H9 (cell line): ENCODE measurements around the gene EDEM1. TPM values are rescaled to one million over a fixed set of nuclear protein-coding genes. Genes with fewer than 3 reads are reported as not detected.

Source experiments
- DNase-seq: peaks from one replicate; pipeline ENCODE4 v3.0.0-alpha.2; 2017
- H2AFZ ChIP-seq: one replicate; pipeline ENCODE4 v1.6.1; 2013; ENCODE audit warnings: mild to moderate bottlenecking, low read length, control low read depth, moderate library complexity
- H2AK5ac ChIP-seq: 2 replicates; pipeline ENCODE4 v1.6.1; 2013; ENCODE audit warnings: low read length, control low read depth, mixed read lengths; ENCODE audit not compliant: insufficient read length
- H2BK120ac ChIP-seq: one replicate; pipeline ENCODE4 v1.6.1; 2013; ENCODE audit warnings: low read depth, mild to moderate bottlenecking, low read length, control low read depth, inconsistent platforms; ENCODE audit not compliant: poor library complexity, severe bottlenecking
- H2BK12ac ChIP-seq: 2 replicates; pipeline ENCODE4 v1.6.1; 2013; ENCODE audit warnings: low read length, control low read depth, mixed read lengths, low read depth; ENCODE audit not compliant: insufficient read length
- H2BK15ac ChIP-seq: 2 replicates; pipeline ENCODE4 v1.6.1; 2013; ENCODE audit warnings: low read depth, low read length, control low read depth
- H2BK20ac ChIP-seq: one replicate; pipeline ENCODE4 v1.6.1; 2013; ENCODE audit warnings: low read depth, mild to moderate bottlenecking, low read length, control low read depth, inconsistent platforms; ENCODE audit not compliant: poor library complexity, severe bottlenecking
- H2BK5ac ChIP-seq: 2 replicates; pipeline ENCODE4 v1.6.1; 2013; ENCODE audit warnings: low read length, control low read depth, mixed read lengths; ENCODE audit not compliant: insufficient read length
- H3K14ac ChIP-seq: 2 replicates; pipeline ENCODE4 v1.6.1; 2013; ENCODE audit warnings: low read length, control low read depth; ENCODE audit not compliant: insufficient read depth
- H3K18ac ChIP-seq: 2 replicates; pipeline ENCODE4 v1.6.1; 2013; ENCODE audit warnings: low read depth, mild to moderate bottlenecking, mixed read lengths, low read length, control low read depth; ENCODE audit not compliant: insufficient read length
- H3K23ac ChIP-seq: 2 replicates; pipeline ENCODE4 v1.6.1; 2013; ENCODE audit warnings: low read length, control low read depth, mixed read lengths, low read depth; ENCODE audit not compliant: insufficient read length
- H3K23me2 ChIP-seq: 2 replicates; pipeline ENCODE4 v1.6.1; 2013; ENCODE audit warnings: low read depth, mild to moderate bottlenecking, mixed read lengths, low read length, control low read depth; ENCODE audit not compliant: insufficient read length, poor library complexity, severe bottlenecking
- H3K27ac ChIP-seq: 2 replicates; pipeline ENCODE4 v1.5.1; 2013; ENCODE audit warnings: low read length, control low read depth, mixed read lengths, low read depth; ENCODE audit not compliant: insufficient read length
- H3K27me3 ChIP-seq: 2 replicates; pipeline ENCODE4 v1.6.1; 2013; ENCODE audit warnings: low read length, control low read depth, inconsistent platforms; ENCODE audit not compliant: insufficient read depth
- H3K4ac ChIP-seq: 2 replicates; pipeline ENCODE4 v1.6.1; 2013; ENCODE audit warnings: low read depth, mild to moderate bottlenecking, control low read depth, inconsistent platforms, low read length, moderate library complexity
- H3K4me1 ChIP-seq: 2 replicates; pipeline ENCODE4 v1.6.1; 2013; ENCODE audit warnings: low read length, control low read depth, inconsistent platforms; ENCODE audit not compliant: insufficient read depth
- H3K4me2 ChIP-seq: 2 replicates; pipeline ENCODE4 v1.6.1; 2013; ENCODE audit warnings: low read length, control low read depth, mixed read lengths; ENCODE audit not compliant: insufficient read length, insufficient read depth
- H3K56ac ChIP-seq: 2 replicates; pipeline ENCODE4 v1.6.1; 2013; ENCODE audit warnings: low read depth, mild to moderate bottlenecking, mixed read lengths, low read length, control low read depth; ENCODE audit not compliant: insufficient read length
- H3K79me1 ChIP-seq: 2 replicates; pipeline ENCODE4 v1.6.1; 2013; ENCODE audit warnings: low read depth, mild to moderate bottlenecking, moderate library complexity, low read length, control low read depth, inconsistent platforms; ENCODE audit not compliant: insufficient read depth, poor library complexity, severe bottlenecking
- H3K79me2 ChIP-seq: 2 replicates; pipeline ENCODE4 v1.6.1; 2013; ENCODE audit warnings: low read length, control low read depth, inconsistent platforms; ENCODE audit not compliant: insufficient read depth
- H3K9ac ChIP-seq: 2 replicates; pipeline ENCODE4 v1.6.1; 2013; ENCODE audit warnings: low read length, control low read depth, mixed read lengths; ENCODE audit not compliant: insufficient read length; ENCODE audit errors: extremely low read depth
- H3K9me3 ChIP-seq: one replicate; pipeline ENCODE4 v1.6.1; 2013; ENCODE audit warnings: low read depth, low read length, inconsistent platforms; ENCODE audit not compliant: control insufficient read depth
- H3T11ph ChIP-seq: one replicate; pipeline ENCODE4 v1.6.1; 2013; ENCODE audit warnings: mild to moderate bottlenecking, low read length, control low read depth, inconsistent platforms
- H4K20me1 ChIP-seq: one replicate; pipeline ENCODE4 v1.6.1; 2013; ENCODE audit not compliant: control insufficient read depth, insufficient read length, insufficient read depth
- H4K5ac ChIP-seq: 2 replicates; pipeline ENCODE4 v1.6.1; 2013; ENCODE audit warnings: low read depth, mild to moderate bottlenecking, mixed read lengths, low read length, control low read depth; ENCODE audit not compliant: insufficient read length
- H4K8ac ChIP-seq: replicated peaks from 2 replicates; pipeline ENCODE4 v1.6.1; 2013; ENCODE audit warnings: low read length, control low read depth, mixed read lengths, low read depth; ENCODE audit not compliant: insufficient read length
- H4K91ac ChIP-seq: 2 replicates; pipeline ENCODE4 v1.6.1; 2013; ENCODE audit warnings: low read depth, mild to moderate bottlenecking, moderate library complexity, mixed read lengths, low read length, control low read depth; ENCODE audit not compliant: insufficient read length
- H3K27ac Mint-ChIP-seq, 3 experiments: 2 replicates in 2 of 3; 3 replicates in 1 of 3; pipeline ENCODE4 v1.8.0; 2020 to 2021; ENCODE audit warnings: mixed read lengths in 3 of 3, mild to moderate bottlenecking in 1 of 3, moderate library complexity in 1 of 3
- H3K27me3 Mint-ChIP-seq: 2 replicates; pipeline ENCODE4 v1.8.0; 2021; ENCODE audit warnings: low read depth, mild to moderate bottlenecking, moderate library complexity, mixed read lengths
- H3K36me3 Mint-ChIP-seq, 3 experiments: 2 replicates in 2 of 3; 3 replicates in 1 of 3; pipeline ENCODE4 v1.8.0; 2020 to 2021; ENCODE audit warnings: low read depth in 3 of 3, mixed read lengths in 3 of 3; ENCODE audit not compliant: insufficient read depth in 1 of 3
- H3K4me1 Mint-ChIP-seq, 2 experiments: 2 replicates each; pipeline ENCODE4 v1.8.0; 2020; ENCODE audit warnings: mixed read lengths in 2 of 2
- H3K4me3 Mint-ChIP-seq, 2 experiments: 2 replicates in 1 of 2; 3 replicates in 1 of 2; pipeline ENCODE4 v1.8.0; 2020 to 2021; ENCODE audit warnings: mild to moderate bottlenecking in 2 of 2, mixed read lengths in 2 of 2, moderate library complexity in 1 of 2
- H3K9me3 Mint-ChIP-seq, 2 experiments: 2 replicates in 1 of 2; 3 replicates in 1 of 2; pipeline ENCODE4 v1.8.0; 2020; ENCODE audit warnings: mild to moderate bottlenecking in 2 of 2, mixed read lengths in 2 of 2, moderate library complexity in 1 of 2
- CTCF ChIP-seq: fragments of 200-600 bp; sonication (generic); conservative IDR thresholded peaks from 3 replicates; pipeline ENCODE4 v1.8.0; 2021; ENCODE audit warnings: antibody characterized with exemption, mild to moderate bottlenecking
- WGBS: extraction: QIAGEN DNeasy Blood & Tissue Kit; methylation state at CpG from one replicate; pipeline ENCODE4 v1.1.7; 2013; ENCODE audit warnings: missing lambda C conversion rate, low lambda C conversion rate, mixed read lengths; ENCODE audit not compliant: insufficient read length; ENCODE audit errors: extremely low coverage; 5-methylcytosine and 5-hydroxymethylcytosine counted together
- total RNA-seq: library from RNA; stranded (reverse); gene quantifications from 2 replicates; pipeline ENCODE4 v1.2.1, GENCODE V29; 2021

Gene EDEM1
- total RNA-seq, 1 experiment from 2014 or later, result 11.7 TPM

GRCh38 chr3:5138214-5138981, 49.1 kb upstream of the EDEM1 start:
- Histone ChIP-seq H3K4ac (no peak overlapping the region), H3K27ac (no peak overlapping the region)
- H3K27ac Mint-ChIP-seq, result peak overlapping the region in 1 of 3 experiments; percentile 58; a peak in 2 of 7 replicates

More at GRCh38 chr3:5138214-5138981, 49.1 kb upstream of the EDEM1 start:
- no peak overlapping the region for H3K14ac ChIP-seq
- Mint-ChIP-seq H3K36me3 (peaks cover 15 to 27% (median 17%) of the 10 kb centered on the region in 3 experiments), H3K4me3 (no peak overlapping the region), H3K9me3 (peaks cover 15 to 16% of the 10 kb centered on the region in 2 experiments), H3K4me1 (peaks cover 28 to 29% of the 10 kb centered on the region in 2 experiments), H3K27me3 (no peaks in the 10 kb centered on the region)
- H3K23ac ChIP-seq, result no peak overlapping the region
- no peak overlapping the region for H3K4me2 ChIP-seq
- no peak overlapping the region for H3T11ph ChIP-seq
- H3K9me3 ChIP-seq, result no peaks in the 10 kb centered on the region
- no peak overlapping the region for H4K5ac ChIP-seq
- H3K18ac ChIP-seq, result no peak overlapping the region
- H3K9ac ChIP-seq, result no peak overlapping the region
- no peaks in the 10 kb centered on the region for H3K23me2 ChIP-seq
- H4K20me1 ChIP-seq, result no peaks in the 10 kb centered on the region
- peaks cover 7% of the 10 kb centered on the region for H3K79me1 ChIP-seq
- H2AFZ ChIP-seq, result no peak overlapping the region
- no peak for DNase-seq
- no peak overlapping the region for H2BK12ac ChIP-seq
- H3K4me1 ChIP-seq, result peaks cover 3% of the 10 kb centered on the region; the same call in 1 of the 2 replicates
- peaks cover 40% of the 10 kb centered on the region for H3K79me2 ChIP-seq
- H4K8ac ChIP-seq, result no peak overlapping the region
- H2AK5ac ChIP-seq, result no peak overlapping the region
- H3K27me3 ChIP-seq, result no peaks in the 10 kb centered on the region
- no peak overlapping the region for H3K56ac ChIP-seq
- H2BK15ac ChIP-seq, result no peak overlapping the region
- TF ChIP-seq CTCF, result no peak
- H2BK120ac ChIP-seq, result no peak overlapping the region
- WGBS, result no CpG with 5 or more reads among the region's 5 CpGs
- H2BK5ac ChIP-seq, result no peak overlapping the region
- H4K91ac ChIP-seq, result no peak overlapping the region
- H2BK20ac ChIP-seq, result no peak overlapping the region
